MM.1S (cell line): ENCODE data around the gene TMEM19.

Experiments
- DNase-seq: peaks from one replicate; pipeline ENCODE4 v3.0.0-alpha.2; 2015
- H2AFZ ChIP-seq: fragments of 300-600 bp; sonication (generic); 2 replicates; pipeline ENCODE4 v1.6.0; 2016; ENCODE audit warnings: antibody characterized with exemption, low read length
- H3F3A ChIP-seq: fragments of 300-600 bp; sonication (generic); 2 replicates; pipeline ENCODE4 v1.6.1; 2016; ENCODE audit warnings: mild to moderate bottlenecking, antibody characterized with exemption, low read length, moderate library complexity, mixed read lengths; ENCODE audit not compliant: insufficient read depth
- H3K27ac ChIP-seq: fragments of 300-600 bp; sonication (generic); 2 replicates; pipeline ENCODE4 v1.5.1; 2016; ENCODE audit warnings: mild to moderate bottlenecking, low read length
- H3K27me3 ChIP-seq: fragments of 300-600 bp; sonication (generic); replicated peaks from 2 replicates; pipeline ENCODE4 v1.6.0; 2016; ENCODE audit warnings: low read length; ENCODE audit not compliant: insufficient read depth
- H3K36me3 ChIP-seq: fragments of 300-600 bp; sonication (generic); replicated peaks from 2 replicates; pipeline ENCODE4 v1.6.1; 2016; ENCODE audit warnings: mild to moderate bottlenecking, low read length, mixed read lengths; ENCODE audit not compliant: insufficient read depth
- H3K4me1 ChIP-seq: fragments of 300-600 bp; sonication (generic); 2 replicates; pipeline ENCODE4 v1.6.1; 2016; ENCODE audit warnings: low read length, mixed read lengths
- H3K4me2 ChIP-seq: fragments of 300-600 bp; sonication (generic); 2 replicates; pipeline ENCODE4 v1.6.0; 2016; ENCODE audit warnings: low read depth, low read length
- H3K4me3 ChIP-seq: fragments of 300-600 bp; sonication (generic); 2 replicates; pipeline ENCODE4 v1.5.1; 2016; ENCODE audit warnings: low read length, mixed read lengths
- H3K79me2 ChIP-seq: fragments of 300-600 bp; sonication (generic); 2 replicates; pipeline ENCODE4 v1.6.1; 2016; ENCODE audit warnings: mixed run types, low read length, mixed read lengths
- H3K9ac ChIP-seq: fragments of 300-600 bp; sonication (generic); 2 replicates; pipeline ENCODE4 v1.6.1; 2016; ENCODE audit warnings: low read length, mixed read lengths
- H3K9me2 ChIP-seq: fragments of 300-600 bp; sonication (generic); replicated peaks from 2 replicates; pipeline ENCODE4 v1.6.1; 2016; ENCODE audit warnings: mild to moderate bottlenecking, low read length, mixed read lengths; ENCODE audit not compliant: insufficient read depth
- H3K9me3 ChIP-seq: fragments of 300-600 bp; sonication (generic); replicated peaks from 2 replicates; pipeline ENCODE4 v1.6.1; 2016; ENCODE audit warnings: mild to moderate bottlenecking, low read length, mixed read lengths; ENCODE audit not compliant: insufficient read depth
- H4K20me1 ChIP-seq: fragments of 300-600 bp; sonication (generic); 2 replicates; pipeline ENCODE4 v1.6.1; 2016; ENCODE audit warnings: mild to moderate bottlenecking, low read length, moderate library complexity, mixed read lengths; ENCODE audit not compliant: insufficient read depth
- CTCF ChIP-seq: fragments of 300-600 bp; sonication (generic); IDR thresholded peaks from 2 replicates; pipeline ENCODE4 v1.5.1; 2016; ENCODE audit warnings: antibody characterized with exemption, low read length, mixed read lengths
- EZH2 ChIP-seq: fragments of 300-600 bp; sonication (generic); optimal IDR thresholded peaks from 2 replicates; pipeline ENCODE3; 2017; ENCODE audit warnings: low read depth, mild to moderate bottlenecking, antibody characterized with exemption, low read length, mixed read lengths
- EZH2phosphoT487 ChIP-seq: fragments of 300-600 bp; sonication (generic); IDR thresholded peaks from 2 replicates; pipeline ENCODE4 v1.6.1; 2018; ENCODE audit warnings: antibody characterized with exemption, low read length

The TMEM19 gene

GRCh38 chr12:71662849-71663560 is 22.9 kb upstream of the TMEM19 start:
- Histone ChIP-seq H3K9me3 (no peaks in the 10 kb centered on the region), H3K27me3 (no peaks in the 10 kb centered on the region), H3K4me1 (0 out of 2 replicates have a peak, but pooled peaks cover 13% of the 10 kb centered on the region), H3K79me2 (peaks cover 80% of the 10 kb centered on the region), H3K4me2 (peak overlapping the region; percentile 93), H3F3A (peaks cover 25% of the 10 kb centered on the region), H4K20me1 (peaks cover 4% of the 10 kb centered on the region; the same call in 1 of the 2 replicates), H3K27ac (peak overlapping the region; percentile 80), H3K36me3 (peaks cover 11% of the 10 kb centered on the region; the same call in 1 of the 2 replicates), H3K9ac (peak overlapping the region; percentile 88), H3K9me2 (no peaks in the 10 kb centered on the region), H3K4me3 (peak overlapping the region; percentile 85), H2AFZ (peak overlapping the region; percentile 84)
- TF ChIP-seq EZH2phosphoT487: no peak
- TF ChIP-seq CTCF: no peak
- TF ChIP-seq EZH2: no peak
- peak; percentile 60 for DNase-seq

GRCh38 chr12:71663561-71664410 is 22.1 kb upstream of the TMEM19 start, which contains the start of the genes THAP2 and ZFC3H1:
THAP2 (plus strand) TSS chr12:71664301; CDS start chr12:71664510, 209 bp downstream.
ZFC3H1 (minus strand) TSS chr12:71663848; CDS start chr12:71663610, 238 bp downstream.
- H3K36me3 ChIP-seq: peaks cover 10% of the 10 kb centered on the region; the same call in 1 of the 2 replicates
- TF ChIP-seq EZH2phosphoT487 (no peak), CTCF (peak; percentile 33)
- H3K4me3 ChIP-seq: peak within 1 kb of the TSS; percentile 85
- H2AFZ ChIP-seq: peak within 1 kb of the TSS; percentile 84
- H3K9me2 ChIP-seq: no peaks in the 10 kb centered on the region
- H4K20me1 ChIP-seq: peaks cover 4% of the 10 kb centered on the region; the same call in 1 of the 2 replicates
- H3K27me3 ChIP-seq: no peaks in the 10 kb centered on the region
- H3K27ac ChIP-seq: peak within 1 kb of the TSS; percentile 80
- 0 out of 2 replicates have a peak, but pooled peaks cover 13% of the 10 kb centered on the region for H3K4me1 ChIP-seq
- peak within 1 kb of the TSS; percentile 93 for H3K4me2 ChIP-seq
- no peaks in the 10 kb centered on the region for H3K9me3 ChIP-seq
- peak within 1 kb of the TSS; percentile 88 for H3K9ac ChIP-seq
- peaks cover 25% of the 10 kb centered on the region for H3F3A ChIP-seq
- peak; percentile 100 for DNase-seq
- peaks cover 74% of the 10 kb centered on the region for H3K79me2 ChIP-seq

- Histone ChIP-seq H3K9me3 (no peaks in the 10 kb centered on the region), H3K4me1 (0 out of 2 replicates have a peak, but pooled peaks cover 13% of the 10 kb centered on the region), H3K4me3 (peak overlapping the region; percentile 85), H3K79me2 (peaks cover 66% of the 10 kb centered on the region), H3K27ac (peak overlapping the region; percentile 80), H3F3A (peaks cover 25% of the 10 kb centered on the region), H3K27me3 (no peaks in the 10 kb centered on the region), H4K20me1 (peaks cover 4% of the 10 kb centered on the region; the same call in 1 of the 2 replicates), H3K4me2 (peak overlapping the region; percentile 77), H3K9me2 (no peaks in the 10 kb centered on the region), H3K9ac (peak overlapping the region; percentile 69), H3K36me3 (peaks cover 5% of the 10 kb centered on the region; the same call in 1 of the 2 replicates), H2AFZ (peak overlapping the region; percentile 83)
- no peak for TF ChIP-seq CTCF
- TF ChIP-seq EZH2phosphoT487: no peak
- no peak for TF ChIP-seq EZH2
- no peak for DNase-seq
Measured at GRCh38 chr12:71664411-71665089, 21.3 kb upstream of the TMEM19 start.
